MM.1S (cell line): ENCODE results near the gene EML6.

Source experiments
- DNase-seq: peaks from one replicate; pipeline ENCODE4 v3.0.0-alpha.2; 2015
- H2AFZ ChIP-seq: fragments of 300-600 bp; sonication (generic); 2 replicates; pipeline ENCODE4 v1.6.0; 2016; ENCODE audit warnings: antibody characterized with exemption, low read length
- H3F3A ChIP-seq: fragments of 300-600 bp; sonication (generic); 2 replicates; pipeline ENCODE4 v1.6.1; 2016; ENCODE audit warnings: mild to moderate bottlenecking, antibody characterized with exemption, low read length, moderate library complexity, mixed read lengths; ENCODE audit not compliant: insufficient read depth
- H3K27ac ChIP-seq: fragments of 300-600 bp; sonication (generic); 2 replicates; pipeline ENCODE4 v1.5.1; 2016; ENCODE audit warnings: mild to moderate bottlenecking, low read length
- H3K27me3 ChIP-seq: fragments of 300-600 bp; sonication (generic); replicated peaks from 2 replicates; pipeline ENCODE4 v1.6.0; 2016; ENCODE audit warnings: low read length; ENCODE audit not compliant: insufficient read depth
- H3K36me3 ChIP-seq: fragments of 300-600 bp; sonication (generic); replicated peaks from 2 replicates; pipeline ENCODE4 v1.6.1; 2016; ENCODE audit warnings: mild to moderate bottlenecking, low read length, mixed read lengths; ENCODE audit not compliant: insufficient read depth
- H3K4me1 ChIP-seq: fragments of 300-600 bp; sonication (generic); 2 replicates; pipeline ENCODE4 v1.6.1; 2016; ENCODE audit warnings: low read length, mixed read lengths
- H3K4me2 ChIP-seq: fragments of 300-600 bp; sonication (generic); 2 replicates; pipeline ENCODE4 v1.6.0; 2016; ENCODE audit warnings: low read depth, low read length
- H3K4me3 ChIP-seq: fragments of 300-600 bp; sonication (generic); 2 replicates; pipeline ENCODE4 v1.5.1; 2016; ENCODE audit warnings: low read length, mixed read lengths
- H3K79me2 ChIP-seq: fragments of 300-600 bp; sonication (generic); 2 replicates; pipeline ENCODE4 v1.6.1; 2016; ENCODE audit warnings: mixed run types, low read length, mixed read lengths
- H3K9ac ChIP-seq: fragments of 300-600 bp; sonication (generic); 2 replicates; pipeline ENCODE4 v1.6.1; 2016; ENCODE audit warnings: low read length, mixed read lengths
- H3K9me2 ChIP-seq: fragments of 300-600 bp; sonication (generic); replicated peaks from 2 replicates; pipeline ENCODE4 v1.6.1; 2016; ENCODE audit warnings: mild to moderate bottlenecking, low read length, mixed read lengths; ENCODE audit not compliant: insufficient read depth
- H3K9me3 ChIP-seq: fragments of 300-600 bp; sonication (generic); replicated peaks from 2 replicates; pipeline ENCODE4 v1.6.1; 2016; ENCODE audit warnings: mild to moderate bottlenecking, low read length, mixed read lengths; ENCODE audit not compliant: insufficient read depth
- H4K20me1 ChIP-seq: fragments of 300-600 bp; sonication (generic); 2 replicates; pipeline ENCODE4 v1.6.1; 2016; ENCODE audit warnings: mild to moderate bottlenecking, low read length, moderate library complexity, mixed read lengths; ENCODE audit not compliant: insufficient read depth
- CTCF ChIP-seq: fragments of 300-600 bp; sonication (generic); IDR thresholded peaks from 2 replicates; pipeline ENCODE4 v1.5.1; 2016; ENCODE audit warnings: antibody characterized with exemption, low read length, mixed read lengths
- EZH2 ChIP-seq: fragments of 300-600 bp; sonication (generic); optimal IDR thresholded peaks from 2 replicates; pipeline ENCODE3; 2017; ENCODE audit warnings: low read depth, mild to moderate bottlenecking, antibody characterized with exemption, low read length, mixed read lengths
- EZH2phosphoT487 ChIP-seq: fragments of 300-600 bp; sonication (generic); IDR thresholded peaks from 2 replicates; pipeline ENCODE4 v1.6.1; 2018; ENCODE audit warnings: antibody characterized with exemption, low read length

Gene EML6

DNA sequence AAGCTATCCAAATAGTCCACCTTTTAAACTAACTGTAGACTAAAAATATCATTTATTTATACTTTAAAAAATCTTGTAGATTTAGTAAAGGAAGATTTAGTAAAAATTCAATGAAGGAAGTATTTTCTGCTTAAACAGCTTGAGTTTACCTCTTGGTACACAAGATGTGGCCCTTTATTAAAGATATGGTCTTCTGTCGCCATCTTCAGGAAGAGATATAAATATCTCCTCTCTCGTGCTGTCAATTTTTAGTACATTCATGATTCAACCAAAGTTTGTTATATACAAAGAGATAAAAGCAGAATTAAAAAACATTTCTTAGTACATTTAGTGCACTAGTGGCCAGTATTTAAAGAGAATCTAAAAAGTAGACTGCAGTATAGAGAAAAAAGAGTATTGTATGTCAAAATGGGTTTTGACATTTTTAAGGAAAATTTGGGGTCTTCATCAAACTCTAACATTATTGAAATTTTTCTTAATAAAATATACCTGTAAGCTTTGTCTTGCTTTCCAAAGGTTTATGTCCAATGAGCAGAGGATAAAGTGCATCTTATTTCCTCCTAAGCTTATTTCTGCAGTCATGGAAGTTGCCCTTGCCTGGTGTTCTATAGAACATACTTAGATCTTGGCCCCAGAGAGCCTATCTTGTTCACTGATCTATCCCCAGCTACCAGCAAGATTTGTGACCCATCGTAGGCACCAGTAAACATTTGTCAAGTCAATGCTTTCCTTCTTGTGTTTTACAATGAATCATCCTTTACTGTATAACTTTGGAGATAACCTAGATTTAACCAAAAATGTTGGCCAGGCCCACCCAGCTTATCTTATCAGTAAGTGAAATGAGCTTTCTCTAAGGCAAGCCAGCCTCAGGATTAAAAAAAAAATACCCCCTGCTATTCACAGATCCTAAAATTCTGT lies 18.5 kb upstream of the EML6 start:
- no peak overlapping the region for H3K27ac ChIP-seq

GRCh38 chr2:54706622-54707021 lies 16.8 kb upstream of the EML6 start:
- H3K79me2 ChIP-seq = no peaks in the 10 kb centered on the region
- H2AFZ ChIP-seq = no peak overlapping the region
- H3K9me2 ChIP-seq = no peaks in the 10 kb centered on the region
- H3K36me3 ChIP-seq = no peaks in the 10 kb centered on the region
- no peak overlapping the region for H3K4me3 ChIP-seq
- no peaks in the 10 kb centered on the region for H4K20me1 ChIP-seq
- H3F3A ChIP-seq = no peaks in the 10 kb centered on the region
- DNase-seq = no peak
- TF ChIP-seq EZH2 = no peak
- TF ChIP-seq EZH2phosphoT487 = no peak
- no peak for TF ChIP-seq CTCF
- H3K9ac ChIP-seq = no peak overlapping the region
- no peaks in the 10 kb centered on the region for H3K9me3 ChIP-seq
- H3K27me3 ChIP-seq = no peaks in the 10 kb centered on the region
- H3K4me2 ChIP-seq = no peak overlapping the region
- no peaks in the 10 kb centered on the region for H3K4me1 ChIP-seq
- H3K27ac ChIP-seq = no peak overlapping the region

More for the DNA sequence above, 18.5 kb upstream of the EML6 start:
- peak; percentile 64 for DNase-seq
- Histone ChIP-seq H3K79me2 (no peaks in the 10 kb centered on the region), H3K9ac (no peak overlapping the region), H3K4me3 (no peak overlapping the region), H4K20me1 (no peaks in the 10 kb centered on the region), H3K9me3 (no peaks in the 10 kb centered on the region), H3K36me3 (no peaks in the 10 kb centered on the region), H3K4me2 (no peak overlapping the region), H3K27me3 (no peaks in the 10 kb centered on the region), H3F3A (no peaks in the 10 kb centered on the region), H3K9me2 (no peaks in the 10 kb centered on the region), H3K4me1 (no peaks in the 10 kb centered on the region), H2AFZ (no peak overlapping the region)
- TF ChIP-seq EZH2 = no peak
- TF ChIP-seq CTCF = peak; percentile 57

- Histone ChIP-seq H3K79me2 (no peaks in the 10 kb centered on the region), H3K27ac (no peak overlapping the region), H3K4me3 (peak overlapping the region; percentile 45), H3K4me2 (peak overlapping the region; percentile 63; the same call in 1 of the 2 replicates), H3K9me3 (no peaks in the 10 kb centered on the region), H3K27me3 (no peaks in the 10 kb centered on the region), H3F3A (no peaks in the 10 kb centered on the region), H3K9ac (peak overlapping the region; percentile 10; the same call in 1 of the 2 replicates), H3K36me3 (no peaks in the 10 kb centered on the region), H3K4me1 (no peaks in the 10 kb centered on the region), H3K9me2 (no peaks in the 10 kb centered on the region), H4K20me1 (no peaks in the 10 kb centered on the region), H2AFZ (peak overlapping the region; percentile 63)
- DNase-seq = no peak
- TF ChIP-seq CTCF (no peak), EZH2phosphoT487 (no peak), EZH2 (no peak)
These were observed 14.7 kb upstream of the EML6 start for GRCh38 chr2:54708584-54709335.
